ENCODE measurements around the gene WDPCP.

DNA sequence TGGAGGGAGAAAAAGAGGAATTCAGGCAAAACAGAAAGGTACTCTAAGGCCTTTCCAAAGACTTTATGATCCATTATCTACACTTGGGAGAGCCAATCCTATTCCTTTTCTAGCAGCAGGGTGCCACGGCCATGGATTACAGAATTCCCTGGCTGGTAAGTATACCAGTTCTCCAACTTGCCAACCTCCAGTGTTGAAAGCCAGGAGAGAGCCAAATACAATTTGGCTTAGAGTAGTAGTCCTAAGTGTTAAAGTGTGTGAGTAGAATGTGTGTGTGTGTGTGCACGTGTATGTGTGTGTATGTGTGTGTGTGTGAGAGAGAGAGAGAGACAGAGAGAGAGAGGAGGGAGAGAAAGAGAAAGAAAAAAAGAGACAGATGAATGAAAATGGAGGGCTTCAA lies 43.3 kb downstream of the WDPCP start:
- TF ChIP-seq RFX5 (IDR thresholded peaks at IDR 0.05) (no peak), GATA3 (IDR thresholded peaks at IDR 0.05; ENCODE audit: borderline replicate concordance) (no peak), RARB (CRISPR knock-in tag; IDR thresholded peaks at IDR 0.05) (no peak), RNF2 (IDR thresholded peaks at IDR 0.05; ENCODE audit: borderline replicate concordance, low read depth) (no peak), KDM1A (IDR thresholded peaks at IDR 0.05; ENCODE audit: low read depth) (no peak), EP300 (IDR thresholded peaks at IDR 0.05) (no peak), HDAC2 (IDR thresholded peaks at IDR 0.05) (no peak), RAD21 (conservative IDR thresholded peaks at IDR 0.05 in 1 of 2, IDR thresholded peaks at IDR 0.05 in 1 of 2) (no peak)
- TF ChIP-seq, protein P1, sequence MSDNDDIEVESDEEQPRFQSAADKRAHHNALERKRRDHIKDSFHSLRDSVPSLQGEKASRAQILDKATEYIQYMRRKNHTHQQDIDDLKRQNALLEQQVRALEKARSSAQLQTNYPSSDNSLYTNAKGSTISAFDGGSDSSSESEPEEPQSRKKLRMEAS (IDR thresholded peaks at IDR 0.05), result no peak

Measured in A549 (cell line).